ENCODE data around the gene CCL7. TPM values are rescaled to one million over a fixed set of nuclear protein-coding genes. Genes with fewer than 3 reads are reported as not detected.

Gene CCL7
- polyA plus RNA-seq, 1 donor = not detected

Other genes with a start within 250 kb of the CCL7 start
- gene CCL2, start 14.9 kb upstream of the CCL7 start, polyA plus RNA-seq (ENCODE audit: insufficient read length) = 51.6 TPM
- gene CCL11, start 15.5 kb downstream of the CCL7 start, polyA plus RNA-seq (ENCODE audit: insufficient read length) = not detected
- 0.68 TPM for gene CCL8, start 49.2 kb downstream of the CCL7 start, polyA plus RNA-seq (ENCODE audit: insufficient read length)
- 1.6 TPM for gene CCL13, start 86.3 kb downstream of the CCL7 start, polyA plus RNA-seq (ENCODE audit: insufficient read length)
- gene CCL1, start 93.0 kb downstream of the CCL7 start, polyA plus RNA-seq (ENCODE audit: insufficient read length) = not detected